ENCODE results near the gene BLNK. TPM values are rescaled to one million over a fixed set of nuclear protein-coding genes. Genes with fewer than 3 reads are reported as not detected.
A peak's percentile ranks its signal among the peaks of the same experiment; 100 is the strongest.

BLNK gene
- total RNA-seq, 2 donors from 2014 or later = not detected

- no peaks in the 10 kb centered on the region for H3K36me3 Mint-ChIP-seq
- no peak overlapping the region for H3K27ac Mint-ChIP-seq
- peak; percentile 62 to 78 for ATAC-seq
- DNase-seq (ENCODE audit: low spot score in 2 of 2) = no peak
- H3K9me3 Mint-ChIP-seq = peaks cover 4 to 6% of the 10 kb centered on the region in 2 donors
Observed at GRCh38 chr10:96292971-96293920, 21.9 kb upstream of the BLNK start.

DNA sequence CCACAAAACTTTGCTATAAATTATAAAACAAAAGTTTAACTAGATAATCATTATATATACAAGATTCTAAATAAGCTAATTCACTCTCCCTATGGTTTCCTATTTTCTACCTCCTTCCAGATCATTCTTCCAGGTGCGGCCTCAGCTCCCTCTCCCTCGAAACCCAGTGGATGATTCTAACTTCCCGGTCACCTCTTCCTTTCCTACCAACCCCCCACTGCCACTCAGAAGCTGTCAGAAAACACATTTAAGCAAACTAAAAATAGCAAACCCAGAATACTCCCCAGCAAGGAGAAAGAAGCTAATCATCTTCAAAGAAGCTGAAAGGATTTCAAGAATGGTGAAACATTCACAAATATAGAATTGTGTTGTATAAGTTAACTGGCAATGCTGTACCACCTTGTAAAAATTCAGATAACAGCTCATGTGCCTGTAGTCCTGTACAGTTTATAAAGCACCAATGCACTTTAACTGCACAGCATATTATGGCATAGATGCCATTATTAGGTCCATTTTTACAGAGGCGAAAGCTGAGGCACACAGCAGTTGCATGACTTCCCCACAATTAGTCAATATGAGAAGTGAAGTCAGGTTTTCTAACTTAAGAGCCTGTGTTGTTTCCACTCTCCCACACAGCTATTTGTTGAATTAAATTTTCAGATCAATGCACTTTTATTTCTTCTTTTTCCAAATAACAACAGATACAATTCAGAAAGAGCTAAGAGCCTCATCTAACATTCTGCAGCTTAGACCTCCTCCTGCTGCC lies 19.2 kb upstream of the BLNK start:
- no peak for ATAC-seq
- no peaks in the 10 kb centered on the region for H3K36me3 Mint-ChIP-seq
- DNase-seq (ENCODE audit: low spot score in 2 of 2) = no peak
- peak overlapping the region in 1 of 2 donors; percentile 5 for H3K27ac Mint-ChIP-seq
- peaks cover 0 to under 1% of the 10 kb centered on the region in 2 donors for H3K9me3 Mint-ChIP-seq

GRCh38 chr10:96289218-96289910 lies 18.0 kb upstream of the BLNK start:
- Mint-ChIP-seq H3K36me3 (no peaks in the 10 kb centered on the region), H3K9me3 (no peaks in the 10 kb centered on the region), H3K27ac (no peak overlapping the region)
- no peak for DNase-seq (ENCODE audit: low spot score in 2 of 2)
- ATAC-seq = no peak

GRCh38 chr10:96288151-96288621 lies 16.8 kb upstream of the BLNK start:
- H3K9me3 Mint-ChIP-seq = no peaks in the 10 kb centered on the region
- ATAC-seq (peak; percentile 44 to 67), DNase-seq (ENCODE audit: low spot score in 2 of 2) (no peak)
- no peaks in the 10 kb centered on the region for H3K36me3 Mint-ChIP-seq
- no peak overlapping the region for H3K27ac Mint-ChIP-seq

DNA sequence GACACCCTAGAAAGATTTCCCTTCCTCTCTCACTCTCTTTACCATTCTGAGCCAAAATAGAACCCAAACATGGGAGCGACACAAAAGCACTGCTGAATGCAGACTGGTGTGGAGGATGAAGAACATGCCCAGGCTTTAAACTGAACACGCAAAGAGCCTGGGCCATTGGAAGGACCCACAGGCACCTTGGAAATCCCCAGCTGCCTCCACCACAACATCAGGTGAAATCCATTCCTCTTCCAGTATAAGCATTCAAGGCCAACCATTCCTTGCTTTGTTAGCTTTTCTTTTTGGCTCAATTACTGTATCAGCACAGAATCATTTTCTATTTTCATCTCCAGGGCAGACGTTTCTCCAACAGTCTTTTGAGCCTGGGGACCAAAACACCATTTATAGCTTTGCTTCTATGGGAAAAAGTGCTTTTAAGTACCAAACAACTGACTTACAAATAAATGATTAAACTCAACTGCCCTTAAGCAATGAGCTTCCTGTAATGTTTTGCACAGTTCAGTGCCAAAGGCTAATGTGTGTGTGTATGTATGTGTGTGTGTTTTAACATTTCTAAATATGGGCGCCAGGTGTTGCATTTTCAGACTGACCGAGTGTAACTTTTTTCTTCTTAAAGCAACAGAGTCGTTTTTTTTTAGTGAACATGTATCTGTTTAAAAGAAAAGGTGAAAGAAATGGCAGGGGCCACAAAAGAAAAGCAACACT lies 16.2 kb upstream of the BLNK start:
- Mint-ChIP-seq H3K27ac (no peak overlapping the region), H3K9me3 (no peaks in the 10 kb centered on the region), H3K36me3 (no peaks in the 10 kb centered on the region)
- ATAC-seq (no peak), DNase-seq (ENCODE audit: low spot score in 2 of 2) (no peak)

DNA sequence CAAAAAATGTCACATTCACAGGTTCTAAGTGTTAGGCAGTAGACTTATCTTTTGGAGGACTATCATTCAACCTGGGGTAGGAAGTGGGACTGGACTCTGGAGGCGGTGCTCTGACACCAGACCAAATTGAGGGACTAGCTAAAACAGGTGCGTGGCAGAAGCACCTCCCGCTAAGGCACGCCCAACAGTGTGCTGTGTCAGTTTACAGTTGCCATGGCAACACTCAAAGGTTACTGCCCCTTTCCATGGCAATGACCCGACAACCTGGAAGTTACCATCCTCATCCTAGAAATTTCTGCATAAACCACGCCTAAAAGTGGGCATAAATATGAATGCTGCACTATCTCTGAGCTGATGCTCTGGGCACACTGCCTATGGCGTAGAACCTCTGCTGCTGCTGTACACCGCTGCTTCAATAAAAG lies 14.0 kb upstream of the BLNK start:
- Mint-ChIP-seq H3K9me3 (no peaks in the 10 kb centered on the region), H3K27ac (no peak overlapping the region), H3K36me3 (no peaks in the 10 kb centered on the region)
- DNase-seq (ENCODE audit: low spot score in 2 of 2) = no peak
- ATAC-seq = no peak

DNA sequence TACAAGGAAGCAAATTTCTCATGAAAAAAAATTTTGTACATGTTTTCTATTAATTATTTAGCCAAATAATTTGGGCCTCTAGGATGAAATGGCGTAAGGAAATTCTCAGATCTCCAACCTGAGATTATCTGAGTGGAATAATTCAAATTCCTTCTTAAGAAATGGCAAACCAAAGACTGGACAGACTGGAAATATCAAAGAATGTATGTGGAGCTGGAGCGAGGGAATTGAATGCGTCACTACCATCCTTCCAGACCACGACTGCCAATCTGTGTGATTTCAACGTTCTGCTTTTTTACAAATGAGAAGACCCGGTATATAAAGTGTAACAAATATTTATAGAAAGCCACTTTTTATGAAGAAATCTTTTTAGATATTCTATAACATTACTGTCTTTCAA lies 12.4 kb upstream of the BLNK start:
- H3K9me3 Mint-ChIP-seq = no peaks in the 10 kb centered on the region
- no peaks in the 10 kb centered on the region for H3K36me3 Mint-ChIP-seq
- no peak for DNase-seq (ENCODE audit: low spot score in 2 of 2)
- H3K27ac Mint-ChIP-seq = no peak overlapping the region
- ATAC-seq = no peak

- H3K9me3 Mint-ChIP-seq = no peaks in the 10 kb centered on the region
- ATAC-seq = no peak
- no peaks in the 10 kb centered on the region for H3K36me3 Mint-ChIP-seq
Observed at GRCh38 chr10:96283351-96283750, 12.0 kb upstream of the BLNK start.

GRCh38 chr10:96281444-96282029 lies 10.2 kb upstream of the BLNK start:
- ATAC-seq = no peak

More at GRCh38 chr10:96283351-96283750, 12.0 kb upstream of the BLNK start:
- no peak overlapping the region for H3K27ac Mint-ChIP-seq
- DNase-seq (ENCODE audit: low spot score in 2 of 2) = no peak

DNA sequence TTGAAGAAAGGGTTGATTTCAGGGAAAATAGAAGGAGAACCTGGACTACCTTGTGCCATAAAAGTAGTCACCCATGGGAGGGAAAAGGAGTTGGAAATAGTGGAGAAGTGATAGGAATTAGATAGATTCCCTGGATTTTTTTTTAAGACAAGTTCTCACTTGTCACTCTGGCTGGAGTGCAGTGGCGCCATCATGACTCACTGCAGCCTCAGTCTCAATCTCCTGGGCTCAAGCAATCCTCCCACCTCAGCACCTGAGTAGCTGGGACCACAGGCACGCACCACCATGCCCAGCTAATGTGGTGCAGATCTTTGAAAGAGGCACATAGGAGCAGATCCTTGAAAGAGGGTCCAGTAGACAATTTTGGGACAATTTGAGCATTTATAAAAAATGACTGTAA lies 9.5 kb upstream of the BLNK start:
- H3K36me3 Mint-ChIP-seq = no peaks in the 10 kb centered on the region
- H3K9me3 Mint-ChIP-seq = no peaks in the 10 kb centered on the region
- no peak overlapping the region for H3K27ac Mint-ChIP-seq
- ATAC-seq (no peak), DNase-seq (ENCODE audit: low spot score in 2 of 2) (no peak)

More at GRCh38 chr10:96281444-96282029, 10.2 kb upstream of the BLNK start:
- DNase-seq (ENCODE audit: low spot score in 2 of 2) = no peak
- Mint-ChIP-seq H3K9me3 (no peaks in the 10 kb centered on the region), H3K27ac (no peak overlapping the region), H3K36me3 (no peaks in the 10 kb centered on the region)

GRCh38 chr10:96279191-96279641 lies 7.8 kb upstream of the BLNK start:
- no peaks in the 10 kb centered on the region for H3K36me3 Mint-ChIP-seq
- ATAC-seq = no peak
- no peak overlapping the region for H3K27ac Mint-ChIP-seq
- DNase-seq (ENCODE audit: low spot score in 2 of 2) = no peak
- no peaks in the 10 kb centered on the region for H3K9me3 Mint-ChIP-seq

DNA sequence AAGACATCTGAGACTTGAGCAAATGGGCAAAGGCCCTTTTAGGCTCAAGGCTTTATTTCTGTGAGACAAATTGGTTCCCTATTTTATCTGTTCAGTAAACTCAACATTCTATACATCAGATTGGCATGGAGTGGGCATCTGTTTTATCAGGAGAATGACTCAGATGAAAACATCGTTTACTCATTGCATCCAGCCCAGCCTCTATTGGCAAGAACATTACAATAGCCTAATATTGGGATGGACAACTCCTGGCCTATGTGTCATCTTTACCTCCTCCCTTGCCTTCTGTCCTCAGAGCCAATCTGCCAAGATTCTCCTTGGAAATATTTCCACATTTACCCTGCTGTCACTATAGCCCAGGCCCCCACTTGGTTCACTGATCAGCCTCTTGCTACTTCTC lies 5.5 kb upstream of the BLNK start:
- no peak overlapping the region for H3K27ac Mint-ChIP-seq
- ATAC-seq = no peak
- no peaks in the 10 kb centered on the region for H3K9me3 Mint-ChIP-seq
- no peaks in the 10 kb centered on the region for H3K36me3 Mint-ChIP-seq
- no peak for DNase-seq (ENCODE audit: low spot score in 2 of 2)

DNA sequence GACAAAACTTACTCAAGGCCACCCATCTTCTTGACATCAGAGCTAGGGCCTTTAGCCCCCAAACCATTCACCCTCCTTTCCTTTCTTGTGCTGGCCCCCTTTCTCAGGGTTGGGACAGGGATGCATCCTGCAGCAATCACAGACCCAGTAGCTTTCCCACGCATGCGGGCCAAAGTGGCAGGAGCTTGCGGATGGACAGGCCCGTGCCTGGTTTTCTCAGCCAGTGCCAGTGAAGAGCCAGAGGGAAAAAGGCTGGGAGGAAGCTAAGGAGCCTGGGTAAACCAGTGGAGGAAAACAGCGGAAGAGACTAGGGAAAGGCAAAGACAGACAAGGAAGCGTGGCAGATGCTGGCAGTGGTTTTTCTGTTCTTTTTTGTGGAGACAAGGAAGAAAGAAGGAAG lies 5.1 kb upstream of the BLNK start:
- Mint-ChIP-seq H3K9me3 (no peaks in the 10 kb centered on the region), H3K27ac (no peak overlapping the region), H3K36me3 (no peaks in the 10 kb centered on the region)
- ATAC-seq (no peak), DNase-seq (ENCODE audit: low spot score in 2 of 2) (no peak)

- H3K9me3 Mint-ChIP-seq = no peaks in the 10 kb centered on the region
- DNase-seq (ENCODE audit: low spot score in 2 of 2) (no peak), ATAC-seq (no peak)
- no peaks in the 10 kb centered on the region for H3K36me3 Mint-ChIP-seq
- H3K27ac Mint-ChIP-seq = no peak overlapping the region
Observed at GRCh38 chr10:96275685-96276418, 4.5 kb upstream of the BLNK start.
